Measurements from ENCODE around the gene PATE2. TPM values are rescaled to one million over a fixed set of nuclear protein-coding genes. Genes with fewer than 3 reads are reported as not detected.

Gene PATE2
- total RNA-seq (2014; rRNA removed; shearing (Covaris generic)), result not detected in 2 replicates

DNA sequence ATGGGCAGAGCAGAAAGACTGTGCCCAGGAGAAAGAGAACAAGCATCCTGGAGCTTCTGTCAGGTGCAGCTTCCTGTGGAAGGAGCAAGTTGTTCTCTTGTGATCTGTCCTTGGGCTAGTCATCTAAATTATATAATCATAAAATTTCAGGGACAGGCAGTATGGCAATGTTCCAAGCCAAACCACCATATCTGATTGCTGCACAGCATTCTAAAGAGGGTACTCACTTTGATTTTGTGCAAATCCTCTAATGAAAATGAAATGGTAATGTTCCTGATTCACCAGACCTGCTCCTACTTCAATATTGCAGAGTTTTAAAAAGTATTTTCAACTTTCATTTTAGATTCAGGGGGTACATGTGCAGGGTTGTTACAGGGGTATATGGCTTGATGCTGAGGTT is at the start of gene PATE2:
PATE2 (minus strand) TSS at position 101 of the 400 bp plus-strand sequence; CDS start at position 46, 55 bp downstream.
- DNase-seq (ENCODE audit: low spot score), result no peak

DNA sequence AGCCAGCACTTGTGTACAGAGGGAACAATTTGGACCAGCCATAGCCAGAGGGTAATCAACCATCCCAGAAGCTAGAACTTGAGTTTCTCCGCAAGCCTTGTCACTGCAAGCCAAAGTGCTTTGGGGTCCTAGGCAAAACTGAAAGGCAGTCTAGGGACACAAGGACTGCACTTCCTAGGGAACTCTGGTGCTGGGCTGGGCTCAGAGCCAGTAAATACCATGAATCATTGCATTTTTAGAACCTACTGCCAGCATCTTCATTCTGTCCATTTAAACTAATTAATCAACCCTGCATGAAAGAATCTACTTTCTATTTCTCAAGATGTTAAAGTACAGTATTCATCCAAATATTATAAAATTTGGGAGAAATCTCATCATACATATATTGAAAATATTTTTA is 29.3 kb upstream of the PATE2 start:
- no peak for DNase-seq (ENCODE audit: low spot score)

- no peak for DNase-seq (ENCODE audit: low spot score)
Observed at GRCh38 chr11:125802387-125802786, 23.8 kb upstream of the PATE2 start.

DNA sequence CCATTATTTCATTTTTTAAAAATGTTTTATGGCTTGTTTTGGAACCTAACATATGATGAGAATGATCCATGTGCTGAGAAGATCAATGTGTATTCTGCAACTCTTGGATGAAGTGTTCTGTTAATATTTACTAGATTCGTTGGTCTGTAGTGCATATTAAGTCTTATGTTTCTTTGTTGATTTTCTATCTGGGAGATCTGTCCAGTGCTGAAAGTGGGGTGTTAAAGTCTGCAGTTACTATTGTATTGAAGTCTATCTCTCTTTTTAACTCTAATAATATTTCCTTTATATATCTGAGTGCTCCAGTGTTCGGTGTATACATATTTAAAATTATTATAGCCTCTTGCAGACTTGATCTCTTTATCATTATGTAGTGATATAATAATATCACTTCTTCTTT is 21.2 kb upstream of the PATE2 start:
- no peak for DNase-seq (ENCODE audit: low spot score)

DNA sequence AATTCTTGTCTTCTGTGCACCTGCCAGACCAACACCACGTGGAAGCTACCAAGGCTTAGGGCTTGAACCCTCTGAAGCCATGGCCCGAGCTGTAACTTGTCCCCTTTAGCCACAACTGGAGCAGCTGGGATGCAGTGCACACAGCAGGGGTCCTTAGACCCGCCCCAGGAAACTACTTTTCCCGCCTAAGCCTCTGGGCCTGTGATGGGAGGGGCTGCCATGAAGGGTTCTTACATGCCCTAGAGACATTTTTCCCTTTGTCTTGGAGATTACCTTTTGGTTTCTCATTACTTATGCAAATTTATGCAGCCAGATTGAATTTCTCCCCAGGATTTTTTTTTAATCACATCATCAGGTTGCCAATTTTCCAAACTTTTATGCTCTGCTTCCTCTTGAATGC is 19.0 kb upstream of the PATE2 start:
- no peak for DNase-seq (ENCODE audit: low spot score)

DNA sequence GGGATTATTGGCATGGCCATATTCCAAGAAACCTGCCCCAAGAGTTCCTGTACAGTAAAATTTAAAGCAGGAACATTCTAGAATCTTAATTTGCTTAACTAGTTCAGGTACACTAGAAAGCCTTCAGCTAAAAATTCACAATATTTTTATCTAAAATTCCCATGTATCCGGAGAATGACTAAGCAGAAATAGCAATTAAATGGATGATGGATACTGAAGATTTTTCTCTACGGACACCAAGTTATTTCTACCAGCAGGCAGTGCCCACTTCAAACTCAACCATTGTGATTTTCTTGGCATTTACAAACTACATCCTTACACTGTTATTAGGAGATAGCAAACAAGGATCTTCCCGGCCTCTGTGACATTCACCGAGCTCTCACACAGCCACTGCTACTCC is 12.2 kb upstream of the PATE2 start:
- DNase-seq (ENCODE audit: low spot score), result no peak

- no peak for DNase-seq (ENCODE audit: low spot score)
Observed at GRCh38 chr11:125787827-125788226, 9.2 kb upstream of the PATE2 start, which contains the start of gene PATE3. Gene PATE3 (plus strand): TSS chr11:125788127. CDS start chr11:125788152, 25 bp downstream.

GRCh38 chr11:125784678-125785077 is 6.0 kb upstream of the PATE2 start:
- no peak for DNase-seq (ENCODE audit: low spot score)

- no peak for DNase-seq (ENCODE audit: low spot score)
Observed at GRCh38 chr11:125777309-125777708, 1.3 kb downstream of the PATE2 start.

DNA sequence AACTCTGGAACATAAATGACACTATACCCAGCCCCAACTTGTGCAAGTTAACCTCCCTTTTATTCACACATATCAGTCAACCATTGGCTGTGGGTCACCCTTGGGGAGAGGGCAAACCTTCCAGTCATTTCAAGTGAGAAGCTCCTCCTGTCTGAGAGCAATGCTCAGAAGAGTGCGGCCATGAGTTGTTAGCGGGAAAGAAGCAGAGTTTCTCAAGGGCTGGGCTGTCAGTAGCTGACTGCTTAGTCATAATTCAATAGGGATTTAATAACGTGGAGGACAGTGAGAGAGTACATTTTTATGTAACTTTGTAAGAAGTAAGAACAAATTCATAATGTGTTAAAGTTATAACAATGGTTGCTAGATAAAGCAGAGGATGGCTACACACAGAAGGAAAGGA is 5.1 kb downstream of the PATE2 start:
- no peak for DNase-seq (ENCODE audit: low spot score)

DNA sequence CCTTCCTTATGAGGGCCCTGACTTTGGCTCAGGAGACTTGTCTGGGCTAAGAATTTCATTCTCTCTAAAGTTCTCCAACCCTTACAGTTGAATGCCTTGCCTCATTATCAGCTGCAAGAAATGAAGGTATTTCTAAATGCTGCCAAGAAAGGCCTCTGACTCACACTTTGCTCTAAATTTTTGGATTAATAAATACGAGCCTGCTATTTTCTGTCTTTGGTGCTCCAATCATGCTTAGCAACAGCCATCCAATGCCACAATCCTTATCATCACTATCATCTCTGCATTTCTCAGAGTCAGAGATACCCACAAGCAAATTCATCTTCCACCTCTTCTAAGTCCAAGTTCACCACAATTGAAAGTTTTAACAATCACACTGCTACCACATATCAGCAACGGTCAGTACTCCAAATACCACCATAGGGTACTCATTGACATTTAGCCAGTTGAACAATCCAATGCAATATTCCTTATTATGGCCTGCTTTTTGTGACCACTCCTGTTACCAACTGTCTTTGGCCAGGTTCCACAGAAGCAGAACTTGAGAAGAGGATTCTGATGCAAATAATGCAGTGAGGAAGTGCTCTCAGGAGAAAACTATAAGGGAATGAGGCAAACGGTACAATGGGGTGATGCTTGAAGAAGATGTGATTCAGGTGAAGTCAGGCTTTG is 5.7 kb downstream of the PATE2 start:
- no peak for DNase-seq (ENCODE audit: low spot score)

DNA sequence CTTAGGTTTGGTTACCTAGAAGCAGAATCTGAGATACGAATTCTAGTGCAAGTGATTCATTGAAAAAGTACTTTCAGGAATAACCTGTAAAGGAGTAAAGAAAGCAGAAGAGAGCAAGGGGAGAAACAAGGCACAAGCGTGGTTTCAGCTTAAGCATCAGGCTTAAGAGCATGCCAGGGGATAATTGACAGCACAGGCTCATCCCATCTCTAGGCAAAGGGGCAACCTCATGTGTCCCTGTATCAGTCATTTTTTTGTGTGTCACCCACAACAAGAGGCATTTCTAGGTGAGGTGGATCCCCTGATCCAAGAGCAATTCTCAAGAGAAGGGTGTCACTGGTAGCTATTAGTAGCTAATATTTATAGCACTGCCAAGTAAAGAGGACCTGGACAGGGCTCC is 8.0 kb downstream of the PATE2 start:
- DNase-seq (ENCODE audit: low spot score), result no peak

DNA sequence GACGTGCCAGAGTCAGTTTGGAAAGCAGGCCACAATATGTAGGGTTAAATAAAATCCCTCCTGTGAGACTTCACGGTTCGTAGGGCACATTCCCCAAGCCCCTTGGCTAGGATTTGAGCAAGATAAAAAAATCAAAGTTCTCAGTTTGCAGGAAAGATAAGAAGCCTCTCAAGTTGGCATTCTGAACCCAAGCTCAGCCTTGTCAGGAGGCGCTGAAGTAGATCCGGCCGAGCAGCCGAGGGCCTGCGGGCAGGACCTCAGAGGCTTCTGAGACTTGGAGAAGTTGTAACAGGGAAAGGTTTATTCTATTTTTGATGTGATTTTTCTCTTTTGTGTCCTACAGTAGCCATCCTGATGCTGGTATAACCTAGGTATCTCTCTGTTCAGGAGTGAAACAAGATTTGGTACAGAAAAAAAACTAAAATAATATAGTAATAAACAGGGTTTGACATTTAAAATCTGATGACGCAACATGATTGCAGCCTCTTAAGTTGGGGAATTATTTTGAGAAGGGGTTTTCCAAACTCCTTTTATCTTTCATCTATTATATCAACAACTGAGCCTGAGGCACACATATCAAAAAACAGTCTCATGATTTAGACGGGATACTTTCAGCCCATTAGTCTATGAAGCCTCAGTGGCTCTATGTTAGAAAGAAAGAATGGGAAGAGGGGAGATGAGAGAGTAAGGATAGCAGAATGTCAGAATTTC is 10.1 kb downstream of the PATE2 start:
- DNase-seq (ENCODE audit: low spot score), result no peak

GRCh38 chr11:125766251-125766650 is 12.4 kb downstream of the PATE2 start:
- no peak for DNase-seq (ENCODE audit: low spot score)

- no peak for DNase-seq (ENCODE audit: low spot score)
Observed at GRCh38 chr11:125763483-125763882, 15.1 kb downstream of the PATE2 start.

DNA sequence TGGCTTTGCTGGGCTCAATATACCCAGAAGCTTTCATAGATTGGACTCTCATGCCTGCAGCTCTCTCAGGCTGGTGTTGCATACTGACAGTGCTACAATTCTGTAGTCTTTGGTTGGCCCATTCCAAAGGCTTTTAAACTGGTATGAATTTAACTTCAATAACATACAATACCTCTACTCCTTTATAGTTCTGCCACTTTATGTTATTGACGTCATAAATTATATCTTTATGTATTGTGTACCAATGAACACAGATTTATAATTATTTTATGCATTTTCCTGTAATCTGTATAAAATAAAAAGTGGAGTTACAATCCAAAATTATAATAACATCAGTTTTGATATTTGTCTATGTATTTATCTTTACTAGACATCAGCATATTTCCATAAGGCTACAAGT is 16.2 kb downstream of the PATE2 start:
- DNase-seq (ENCODE audit: low spot score), result no peak

GRCh38 chr11:125756050-125756449 is 22.6 kb downstream of the PATE2 start:
- no peak for DNase-seq (ENCODE audit: low spot score)

- DNase-seq (ENCODE audit: low spot score), result no peak
Observed at GRCh38 chr11:125750629-125751028, 28.0 kb downstream of the PATE2 start.

DNA sequence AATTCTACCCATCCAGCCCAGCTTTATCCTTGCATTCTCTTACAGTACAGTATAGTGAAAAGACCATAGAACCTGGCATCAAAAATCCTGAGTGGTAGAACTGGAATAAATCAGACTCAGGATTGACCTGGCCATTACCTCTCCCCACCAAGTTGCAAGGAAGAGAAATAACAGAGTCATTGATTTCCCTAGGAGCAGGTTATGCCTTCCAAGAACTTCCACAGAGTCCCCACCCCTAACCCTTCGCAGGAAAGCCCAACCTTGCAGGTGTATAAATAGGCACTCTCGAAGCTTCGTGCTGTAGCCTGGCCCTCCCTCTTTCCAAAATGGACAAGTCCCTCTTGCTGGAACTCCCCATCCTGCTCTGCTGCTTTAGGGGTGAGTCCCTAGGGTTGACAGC is 32.6 kb downstream of the PATE2 start, which contains the start of gene PATE1:
PATE1 (plus strand) TSS at position 301 of the 400 bp plus-strand sequence; CDS start at position 327, 26 bp downstream.
- no peak for DNase-seq (ENCODE audit: low spot score)

DNA sequence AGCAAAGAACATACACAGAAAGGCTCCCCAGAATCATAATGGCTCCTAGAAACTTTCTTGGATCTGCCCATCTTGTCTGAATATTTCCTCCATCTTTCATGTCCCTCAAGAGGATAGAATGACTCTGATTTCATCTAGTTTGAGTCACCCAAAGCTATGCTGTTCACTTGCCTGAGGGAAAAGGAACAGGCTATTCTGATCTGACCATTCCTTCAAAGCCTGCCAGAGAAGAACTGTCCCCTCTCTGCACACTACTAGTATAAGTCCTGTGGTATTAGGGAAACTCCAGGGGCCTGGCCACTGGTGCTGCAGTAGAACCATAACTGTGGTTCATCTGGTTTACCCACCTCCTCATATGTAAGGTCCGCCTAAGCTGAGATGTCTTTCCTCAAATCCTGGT is 34.9 kb downstream of the PATE2 start:
- no peak for DNase-seq (ENCODE audit: low spot score)

DNA sequence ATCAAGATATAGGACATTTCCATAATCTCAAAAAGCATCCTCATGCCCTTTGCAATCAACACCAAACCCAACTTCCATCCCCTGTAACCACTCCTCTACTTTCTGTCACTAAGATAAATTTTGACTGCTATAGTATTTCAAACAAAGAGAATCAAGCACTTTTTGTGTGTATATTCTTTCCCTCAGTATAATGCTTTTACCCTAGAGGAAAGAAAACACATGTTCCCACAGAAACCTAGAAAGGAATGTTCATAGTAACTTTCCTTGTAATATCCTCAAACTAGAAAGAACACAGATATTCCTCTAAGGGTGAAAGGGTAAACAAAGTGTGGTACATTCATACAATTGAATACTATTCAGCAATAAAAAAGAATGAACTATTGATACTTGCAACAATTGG is 38.0 kb downstream of the PATE2 start:
- no peak for DNase-seq (ENCODE audit: low spot score)

DNA sequence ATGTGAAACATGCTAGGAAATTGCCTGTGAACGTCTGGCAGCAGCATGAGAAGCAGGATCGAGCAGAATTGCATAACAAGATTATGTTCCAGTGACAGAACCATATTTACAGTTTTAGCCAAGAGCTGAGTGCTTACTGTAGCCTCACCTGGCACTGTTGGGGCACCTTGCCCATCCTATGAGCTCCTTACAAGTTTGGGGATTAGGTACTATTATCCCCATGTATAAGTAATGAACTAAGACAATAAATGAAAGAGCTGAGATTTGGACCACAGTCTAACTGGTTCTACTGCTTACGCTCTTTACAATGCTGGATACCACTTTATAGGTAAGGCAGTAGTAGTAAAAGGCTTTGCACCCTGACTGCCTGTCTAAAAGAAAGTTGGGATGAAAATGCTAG is 49.7 kb downstream of the PATE2 start:
- no peak for DNase-seq (ENCODE audit: low spot score)
